NB4 (cell line): ENCODE data around the gene OR52K1.

ENCODE experiments used
- POLR2A ChIP-seq: IDR thresholded peaks from 2 replicates; pipeline ENCODE4 v1.6.1; 2011; ENCODE audit warnings: mild to moderate bottlenecking; ENCODE audit not compliant: insufficient read length; ENCODE audit errors: extremely low read depth
- TF ChIP-seq, protein P1 (sequence below): IDR thresholded peaks from 2 replicates; pipeline ENCODE4 v1.6.1; 2011; ENCODE audit warnings: low read depth, low read length

DNA sequence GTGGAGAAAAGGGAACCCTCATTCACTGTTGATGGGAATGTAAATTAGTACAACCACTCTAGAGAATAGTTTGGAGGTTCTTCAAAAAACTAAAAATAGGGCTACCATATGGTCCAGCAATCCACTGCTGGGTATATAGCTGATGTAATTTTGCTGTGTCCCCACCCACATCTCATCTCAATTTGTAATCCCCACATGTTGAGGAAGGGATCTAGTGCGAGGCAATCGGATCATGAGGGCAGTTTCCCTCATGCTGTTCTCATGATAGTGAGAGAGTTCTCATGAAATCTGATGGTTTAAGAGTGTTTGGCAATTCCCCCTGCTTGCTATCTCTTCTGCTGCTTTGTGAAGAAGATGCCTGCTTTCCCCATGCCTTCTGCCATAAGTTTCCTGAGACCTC is 45.5 kb downstream of the OR52K1 start:
- TF ChIP-seq, protein P1, sequence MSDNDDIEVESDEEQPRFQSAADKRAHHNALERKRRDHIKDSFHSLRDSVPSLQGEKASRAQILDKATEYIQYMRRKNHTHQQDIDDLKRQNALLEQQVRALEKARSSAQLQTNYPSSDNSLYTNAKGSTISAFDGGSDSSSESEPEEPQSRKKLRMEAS: no peak
- no peak for TF ChIP-seq POLR2A
